Measurements from ENCODE around the gene SLC26A11.
A peak's percentile ranks its signal among the peaks of the same experiment; 100 is the strongest.
"Not testable (repeated sequence)": the region's sequence is repeated elsewhere in the genome, so short reads cannot be mapped to it uniquely, and the experiment has no call there.

Gene SLC26A11

DNA sequence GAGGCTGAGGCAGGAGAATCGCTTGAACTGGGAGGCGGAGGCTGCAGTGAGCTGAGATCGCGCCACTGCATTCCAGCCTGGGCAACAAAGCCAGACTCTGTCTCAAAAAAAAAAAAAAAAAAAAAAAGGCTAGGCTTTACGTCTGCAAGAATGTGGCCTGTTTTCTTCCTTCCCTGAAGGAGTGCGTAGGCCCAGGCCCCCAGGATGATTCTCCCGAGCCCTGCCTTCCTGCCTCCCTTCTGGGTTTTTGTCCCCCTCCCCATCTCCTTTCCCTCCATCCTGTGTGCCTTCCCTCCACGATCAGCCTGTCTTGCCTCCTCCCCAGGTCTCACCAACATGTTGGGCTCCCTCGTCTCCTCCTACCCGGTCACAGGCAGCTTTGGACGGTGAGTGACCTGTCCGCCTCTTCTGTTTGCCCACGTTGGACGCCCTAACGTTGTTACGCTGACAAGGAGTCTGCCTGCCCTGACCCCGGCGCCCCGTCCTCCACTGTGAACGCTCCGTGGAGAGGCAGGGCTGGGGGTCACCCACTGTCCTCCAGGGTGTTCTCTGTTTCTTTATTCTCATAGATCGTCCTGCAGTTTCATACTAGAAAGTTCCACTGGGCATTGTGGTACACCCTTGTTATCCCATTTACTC lies 24.8 kb downstream of the SLC26A11 start:
- no peak for DNase-seq (ENCODE audit: low read depth)

- no peak for DNase-seq (ENCODE audit: low read depth)
These were observed 25.5 kb downstream of the SLC26A11 start for GRCh38 chr17:80245566-80246265.

- DNase-seq (ENCODE audit: low read depth), result no peak
These were observed 26.0 kb downstream of the SLC26A11 start for GRCh38 chr17:80246266-80246681.

DNA sequence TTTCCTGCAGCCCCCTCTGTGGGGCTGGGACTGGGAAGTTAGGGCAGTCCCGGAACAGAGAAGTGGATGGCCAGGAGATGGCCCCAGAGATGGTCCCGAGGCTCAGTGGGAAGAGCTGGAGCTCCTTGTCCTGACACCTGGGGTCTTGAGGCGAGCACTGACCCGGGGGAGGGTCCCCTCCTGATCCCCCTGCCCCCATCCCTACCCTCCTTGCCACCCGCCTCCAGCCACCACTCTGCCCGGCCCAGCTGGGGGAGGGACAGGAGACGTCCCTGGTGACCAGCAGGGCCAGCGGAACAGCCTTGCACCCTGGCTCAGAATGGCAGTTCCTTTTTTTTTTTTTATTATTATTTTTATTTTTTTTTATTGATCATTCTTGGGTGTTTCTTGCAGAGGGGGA lies 26.5 kb downstream of the SLC26A11 start:
- no peak for DNase-seq (ENCODE audit: low read depth)

DNA sequence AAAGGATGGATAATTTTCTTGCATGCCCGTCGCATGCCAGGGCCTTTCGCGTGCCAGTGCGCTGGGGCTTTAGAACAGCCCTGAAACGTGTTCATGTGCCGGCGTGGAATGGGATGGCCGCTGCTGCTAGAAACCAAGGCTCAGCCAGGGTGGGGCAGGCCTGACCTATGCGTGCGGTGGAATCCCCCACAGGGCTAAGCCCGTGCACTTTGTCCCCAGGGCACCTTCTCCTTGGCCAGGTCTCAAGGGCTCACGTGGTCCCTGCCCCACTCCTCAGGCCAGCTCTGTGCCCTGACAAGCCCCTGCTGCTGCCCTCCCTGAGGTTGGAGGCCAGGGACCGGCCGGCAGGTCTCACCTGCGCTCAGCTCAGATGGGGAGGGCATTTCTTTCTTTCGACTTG lies 27.3 kb downstream of the SLC26A11 start:
- no peak for DNase-seq (ENCODE audit: low read depth)

- no peak for DNase-seq (ENCODE audit: low read depth)
These were observed 28.0 kb downstream of the SLC26A11 start for GRCh38 chr17:80248001-80248893.

GRCh38 chr17:80248894-80249710 lies 28.9 kb downstream of the SLC26A11 start:
- DNase-seq (ENCODE audit: low read depth), result no peak

DNA sequence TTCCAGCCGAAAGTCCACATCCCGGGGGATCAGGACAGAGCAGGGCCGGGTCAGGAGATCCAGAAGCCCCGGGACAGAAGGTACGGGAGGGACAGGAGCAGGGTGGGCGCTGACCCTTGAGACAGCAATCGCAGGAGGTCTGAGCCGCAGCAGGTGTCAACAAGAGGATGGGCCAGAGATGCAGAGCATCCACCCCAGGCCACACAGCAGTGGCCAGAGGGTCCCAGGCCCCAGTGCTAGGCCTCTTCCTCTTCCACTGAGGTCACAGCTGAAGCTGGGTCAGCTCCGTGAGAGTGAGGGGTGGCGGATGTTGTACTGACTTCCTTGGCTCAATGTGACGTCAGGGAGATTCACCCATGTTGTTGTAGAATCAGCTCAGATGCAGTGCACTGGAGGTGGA lies 31.7 kb downstream of the SLC26A11 start:
- no peak for DNase-seq (ENCODE audit: low read depth)

DNA sequence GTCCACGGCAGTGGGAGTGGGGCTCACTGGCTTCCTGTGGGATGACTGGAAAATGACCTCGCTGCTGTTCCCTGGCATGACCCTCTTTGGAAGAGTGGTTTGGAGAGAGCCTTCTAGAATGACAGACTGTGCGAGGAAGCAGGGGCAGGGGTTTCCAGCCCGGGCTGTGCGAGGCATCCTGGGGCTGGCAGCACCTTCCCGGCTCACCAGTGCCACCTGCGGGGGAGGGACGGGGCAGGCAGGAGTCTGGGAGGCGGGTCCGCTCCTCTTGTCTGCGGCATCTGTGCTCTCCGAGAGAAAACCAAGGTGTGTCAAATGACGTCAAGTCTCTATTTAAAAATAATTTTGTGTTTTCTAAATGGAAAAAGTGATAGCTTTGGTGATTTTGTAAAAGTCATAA lies 32.6 kb downstream of the SLC26A11 start:
- DNase-seq (ENCODE audit: low read depth), result no peak

GRCh38 chr17:80253631-80254395 lies 33.6 kb downstream of the SLC26A11 start:
- DNase-seq (ENCODE audit: low read depth), result no peak

GRCh38 chr17:80254396-80255251 lies 34.4 kb downstream of the SLC26A11 start:
- DNase-seq (ENCODE audit: low read depth), result peak; percentile 90

DNA sequence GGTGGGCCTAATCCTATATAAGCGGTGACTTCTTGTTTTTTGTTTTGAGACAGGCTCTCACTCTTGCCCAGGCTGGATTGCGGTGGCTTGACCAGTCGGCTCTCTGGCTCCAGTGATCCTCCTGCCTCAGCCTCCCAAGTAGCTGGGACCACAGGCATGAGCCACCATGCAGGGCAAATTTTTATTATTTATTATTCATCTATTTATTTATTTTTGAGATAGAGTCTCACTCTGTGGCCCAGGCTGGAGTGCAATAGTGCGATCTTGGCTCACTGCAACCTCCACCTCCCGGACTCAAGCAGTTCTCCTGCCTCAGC lies 35.8 kb downstream of the SLC26A11 start:
- DNase-seq (ENCODE audit: low read depth), result no peak

GRCh38 chr17:80257716-80258213 lies 37.5 kb downstream of the SLC26A11 start:
- no peak for DNase-seq (ENCODE audit: low read depth)

DNA sequence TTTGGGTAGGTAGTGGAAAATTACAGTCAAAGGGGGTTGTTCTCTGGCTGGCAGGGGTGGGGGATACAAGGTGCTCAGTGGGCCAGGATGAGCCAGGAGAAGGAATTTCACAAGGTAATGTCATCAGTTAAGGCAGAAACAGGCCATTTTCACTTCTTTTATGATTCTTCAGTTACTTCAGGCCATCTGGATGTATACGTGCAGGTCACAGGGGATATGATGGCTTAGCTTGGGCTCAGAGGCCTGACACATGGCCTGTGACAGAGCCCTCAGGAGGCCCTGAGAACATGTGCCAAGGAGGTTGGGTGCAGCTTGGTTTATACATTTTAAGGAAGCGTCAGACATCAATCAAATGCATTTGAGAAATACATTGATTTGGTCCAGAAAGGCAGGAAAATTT lies 38.1 kb downstream of the SLC26A11 start:
- not testable (repeated sequence) for DNase-seq (ENCODE audit: low read depth)

GRCh38 chr17:80259457-80260068 lies 39.3 kb downstream of the SLC26A11 start:
- no peak for DNase-seq (ENCODE audit: low read depth)

GRCh38 chr17:80260069-80260535 lies 39.9 kb downstream of the SLC26A11 start:
- no peak for DNase-seq (ENCODE audit: low read depth)

DNA sequence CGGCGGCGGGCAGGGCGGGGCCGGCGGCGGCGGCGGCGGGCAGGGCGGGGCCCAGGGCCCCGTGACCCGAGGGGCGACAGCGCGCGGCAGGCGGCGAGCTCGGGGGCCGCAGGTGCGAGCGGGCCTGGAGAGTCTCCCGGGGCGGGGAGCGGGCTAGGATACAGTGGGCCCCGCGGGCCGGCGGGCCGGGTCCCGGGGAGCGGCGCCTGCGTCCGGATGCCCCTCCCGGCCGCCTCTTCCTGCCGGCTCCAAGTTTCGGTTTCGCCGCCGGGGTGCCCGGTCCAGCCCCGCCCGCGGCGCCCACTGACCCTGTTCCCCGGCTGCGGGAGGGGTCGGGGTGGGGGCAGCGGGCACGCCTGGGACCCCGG lies 40.5 kb downstream of the SLC26A11 start, which contains the start of gene RNF213:
Gene RNF213 (plus strand): TSS at position 62 of the 368 bp plus-strand sequence. CDS start 2,830 bp downstream, outside the sequence.
- DNase-seq (ENCODE audit: low read depth), result no peak

DNA sequence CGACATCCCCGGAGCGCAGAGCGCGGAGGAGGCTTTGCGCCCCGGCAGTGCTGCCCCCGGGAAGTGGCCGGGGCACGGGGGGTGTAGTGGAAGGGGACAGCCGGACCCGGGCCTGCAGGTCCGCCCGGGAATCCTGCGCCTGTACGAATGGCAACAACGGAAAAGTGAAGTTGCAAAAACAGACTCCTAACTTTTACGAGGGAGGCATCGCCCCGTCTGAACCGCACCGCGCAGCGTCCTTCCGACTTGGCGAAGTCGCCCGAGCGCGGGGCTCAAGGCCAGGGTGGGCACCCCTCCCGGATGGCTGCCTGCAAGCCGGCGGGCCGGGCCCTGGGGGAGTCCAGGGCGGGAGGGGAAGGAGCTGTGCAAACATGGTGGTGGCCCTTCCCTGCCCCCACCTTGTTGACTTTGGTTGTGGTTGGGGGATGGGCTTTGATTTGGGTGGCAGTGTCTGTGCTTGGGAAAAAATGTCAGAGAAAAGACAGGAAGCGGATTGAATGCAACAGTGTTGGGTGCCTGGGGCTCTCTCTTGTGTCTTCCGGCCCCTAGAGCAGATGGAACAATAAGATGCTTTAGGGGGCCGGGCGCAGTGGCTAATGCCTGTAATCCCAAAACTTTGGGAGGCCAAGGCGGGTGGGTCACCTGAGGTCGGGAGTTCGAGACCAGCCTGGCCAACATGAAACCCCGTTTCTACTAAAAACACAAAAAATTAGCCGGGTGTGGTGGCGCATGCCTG lies 41.1 kb downstream of the SLC26A11 start:
- DNase-seq (ENCODE audit: low read depth), result no peak

GRCh38 chr17:80261895-80262279 lies 41.7 kb downstream of the SLC26A11 start:
- DNase-seq (ENCODE audit: low read depth), result no peak
